Hepatocyte (in vitro differentiated cells): Measurements from ENCODE around the gene MIER1. TPM values are rescaled to one million over a fixed set of nuclear protein-coding genes. Genes with fewer than 3 reads are reported as not detected.
"Not testable (repeated sequence)": the region's sequence is repeated elsewhere in the genome, so short reads cannot be mapped to it uniquely, and the experiment has no call there.

Experiments used
- DNase-seq: peaks from one replicate; pipeline ENCODE4 v3.0.0-alpha.2; 2016; ENCODE audit warnings: low spot score
- H2AFZ ChIP-seq: fragments of 200-600 bp; sonication (generic); 2 replicates; pipeline ENCODE4 v1.6.0; 2016; ENCODE audit warnings: antibody characterized with exemption, mild to moderate bottlenecking
- H3K27ac ChIP-seq: fragments of 200-600 bp; sonication (generic); 2 replicates; pipeline ENCODE4 v1.5.1; 2016; ENCODE audit warnings: mild to moderate bottlenecking
- H3K27me3 ChIP-seq: fragments of 200-600 bp; sonication (generic); 2 replicates; pipeline ENCODE4 v1.6.1; 2016
- H3K36me3 ChIP-seq: fragments of 200-600 bp; sonication (generic); replicated peaks from 2 replicates; pipeline ENCODE4 v1.5.1; 2016; ENCODE audit warnings: low read depth; ENCODE audit not compliant: insufficient read depth
- H3K4me1 ChIP-seq: fragments of 200-600 bp; sonication (generic); 2 replicates; pipeline ENCODE4 v1.5.1; 2016; ENCODE audit warnings: mild to moderate bottlenecking, moderate library complexity; ENCODE audit not compliant: insufficient read depth
- H3K4me2 ChIP-seq: fragments of 200-600 bp; sonication (generic); 2 replicates; pipeline ENCODE4 v1.6.0; 2016
- H3K4me3 ChIP-seq: fragments of 200-600 bp; sonication (generic); 2 replicates; pipeline ENCODE4 v1.5.1; 2016; ENCODE audit warnings: mild to moderate bottlenecking
- H3K79me2 ChIP-seq: fragments of 200-600 bp; sonication (generic); 2 replicates; pipeline ENCODE4 v1.6.0; 2017; ENCODE audit warnings: mild to moderate bottlenecking
- H3K9me2 ChIP-seq: fragments of 200-600 bp; sonication (generic); replicated peaks from 2 replicates; pipeline ENCODE4 v1.6.0; 2017; ENCODE audit warnings: mild to moderate bottlenecking; ENCODE audit not compliant: insufficient read depth
- H3K9me3 ChIP-seq: fragments of 200-600 bp; sonication (generic); 2 replicates; pipeline ENCODE4 v1.5.1; 2016; ENCODE audit warnings: low read depth, mild to moderate bottlenecking
- H4K20me1 ChIP-seq: fragments of 200-600 bp; sonication (generic); 2 replicates; pipeline ENCODE4 v1.6.0; 2016; ENCODE audit warnings: mild to moderate bottlenecking; ENCODE audit not compliant: insufficient read depth, poor library complexity, severe bottlenecking
- CTCF ChIP-seq: fragments of 200-600 bp; sonication (generic); IDR thresholded peaks from 2 replicates; pipeline ENCODE4 v1.5.1; 2016; ENCODE audit warnings: antibody characterized with exemption, mild to moderate bottlenecking; ENCODE audit not compliant: poor library complexity
- EZH2 ChIP-seq: fragments of 200-600 bp; sonication (generic); IDR thresholded peaks from 2 replicates; pipeline ENCODE4 v1.6.1; 2016; ENCODE audit warnings: antibody characterized with exemption, mild to moderate bottlenecking, borderline replicate concordance
- EZH2phosphoT487 ChIP-seq: fragments of 200-600 bp; sonication (generic); IDR thresholded peaks from one replicate; pipeline ENCODE4 v1.6.1; 2018; ENCODE audit warnings: antibody characterized with exemption, mild to moderate bottlenecking, low read depth, moderate library complexity; ENCODE audit not compliant: unreplicated experiment, severe bottlenecking
- WGBS: methylation state at CpG from one replicate; pipeline ENCODE4 v1.1.6; 2016; ENCODE audit warnings: low lambda C conversion rate; ENCODE audit errors: missing lambda C conversion rate; 5-methylcytosine and 5-hydroxymethylcytosine counted together
- polyA plus RNA-seq: library from polyadenylated mRNA; unstranded; fragments of >200 nt; fragmentation: Nextera tagmentation; extraction: Ambion mirVana; gene quantifications from 2 replicates; pipeline ENCODE4 v1.2.1, GENCODE V29; 2016
- total RNA-seq: library from RNA; depleted of rRNA; stranded (reverse); fragments of >200 nt; gene quantifications from 2 replicates; pipeline ENCODE4 v1.2.3, GENCODE V29; 2014

MIER1 gene
- total and polyA plus RNA-seq, 2 experiments from 2014 or later, result 19.3 to 42.2 TPM

DNA sequence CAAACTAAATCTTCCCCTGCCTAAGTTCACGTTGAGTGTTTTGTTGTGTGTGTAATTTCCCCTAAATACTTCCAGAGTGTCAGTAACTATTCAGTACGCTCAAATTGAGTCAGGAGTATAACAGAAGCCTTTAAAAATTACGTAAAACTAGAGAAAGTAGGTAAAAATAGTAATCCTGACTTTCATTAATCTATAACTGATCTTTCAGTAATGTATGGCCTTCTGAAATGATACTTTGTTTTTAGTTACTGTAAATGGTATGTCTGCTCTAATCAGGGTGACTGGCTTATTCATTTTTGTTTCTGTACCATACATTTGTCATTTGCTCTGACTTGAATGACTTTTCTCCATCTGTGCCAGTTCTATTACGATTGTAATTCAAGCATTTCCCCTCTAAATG lies 29.4 kb downstream of the MIER1 start:
- H3K4me2 ChIP-seq, result no peak overlapping the region

GRCh38 chr1:66957938-66958337 lies 33.1 kb downstream of the MIER1 start:
- Histone ChIP-seq H4K20me1 (no peaks in the 10 kb centered on the region), H3K9me3 (no peaks in the 10 kb centered on the region), H2AFZ (no peak overlapping the region), H3K9me2 (no peaks in the 10 kb centered on the region), H3K79me2 (peaks cover 37% of the 10 kb centered on the region), H3K27ac (no peak overlapping the region), H3K36me3 (no peaks in the 10 kb centered on the region), H3K4me2 (no peak overlapping the region), H3K4me3 (no peak overlapping the region), H3K4me1 (no peaks in the 10 kb centered on the region), H3K27me3 (no peaks in the 10 kb centered on the region)
- no peak for DNase-seq
- no peak for TF ChIP-seq CTCF
- no peak for TF ChIP-seq EZH2phosphoT487
- TF ChIP-seq EZH2, result no peak
- 96% methylated on average over 3 of the region's 3 CpGs for WGBS

More for the DNA sequence above, 29.4 kb downstream of the MIER1 start:
- Histone ChIP-seq H3K36me3 (no peaks in the 10 kb centered on the region), H2AFZ (no peak overlapping the region), H3K4me1 (no peaks in the 10 kb centered on the region), H3K79me2 (peaks cover 36% of the 10 kb centered on the region), H3K9me2 (no peaks in the 10 kb centered on the region), H3K27ac (peak overlapping the region; percentile 45), H3K4me3 (no peak overlapping the region), H3K9me3 (no peaks in the 10 kb centered on the region), H3K27me3 (no peaks in the 10 kb centered on the region), H4K20me1 (no peaks in the 10 kb centered on the region)
- TF ChIP-seq EZH2phosphoT487, result no peak
- TF ChIP-seq EZH2, result no peak
- TF ChIP-seq CTCF, result no peak
- WGBS, result 95% methylated on average over 4 of the region's 4 CpGs
- no peak for DNase-seq

GRCh38 chr1:66966188-66966873 lies 41.5 kb downstream of the MIER1 start:
- not testable (repeated sequence) for H4K20me1 ChIP-seq, H3K4me2 ChIP-seq, H3K4me1 ChIP-seq, H3K4me3 ChIP-seq, H3K36me3 ChIP-seq, H3K79me2 ChIP-seq, H3K27me3 ChIP-seq, H3K9me2 ChIP-seq, H2AFZ ChIP-seq, H3K27ac ChIP-seq, DNase-seq, H3K9me3 ChIP-seq
- WGBS, result 98% methylated on average over 7 of the region's 7 CpGs

DNA sequence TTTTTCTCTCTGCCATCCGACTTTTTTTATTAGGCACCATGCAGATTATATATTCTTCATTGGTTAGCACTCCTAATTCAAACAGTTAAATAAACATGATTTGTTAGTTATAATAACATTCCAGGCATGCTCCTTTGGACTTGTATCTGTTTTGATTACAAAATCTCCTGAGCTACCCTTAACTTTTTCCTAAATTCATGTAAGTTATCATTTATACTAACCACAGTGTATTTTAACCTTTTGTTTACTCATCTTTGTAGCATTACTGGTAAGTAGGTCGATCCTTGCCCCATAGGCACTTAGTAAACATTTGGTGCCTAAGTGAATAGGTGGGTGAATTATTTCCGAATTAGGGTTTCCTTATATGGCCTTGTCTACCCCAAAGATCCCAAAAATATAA lies 43.8 kb downstream of the MIER1 start:
- Histone ChIP-seq H3K27ac (no peak overlapping the region), H3K79me2 (peaks cover 4% of the 10 kb centered on the region), H3K4me3 (no peak overlapping the region), H3K4me1 (no peaks in the 10 kb centered on the region), H3K36me3 (peaks cover 5% of the 10 kb centered on the region), H2AFZ (no peak overlapping the region), H4K20me1 (no peaks in the 10 kb centered on the region), H3K27me3 (no peaks in the 10 kb centered on the region), H3K9me2 (no peaks in the 10 kb centered on the region), H3K9me3 (peaks cover 7% of the 10 kb centered on the region), H3K4me2 (no peak overlapping the region)
- 88% methylated on average over 3 of the region's 3 CpGs for WGBS
- no peak for DNase-seq
- TF ChIP-seq EZH2phosphoT487, result no peak
- no peak for TF ChIP-seq CTCF
- TF ChIP-seq EZH2, result no peak
